NCI-H2107 treated with DMSO at 0.1 percent for 48 hours (cell line): ENCODE data around the gene RASIP1.

ENCODE experiments used
- DNase-seq: peaks from one replicate; lab custom pipeline; 2025; ENCODE audit not compliant: unreplicated experiment; lab: John Stamatoyannopoulos, UW

Gene RASIP1

DNA sequence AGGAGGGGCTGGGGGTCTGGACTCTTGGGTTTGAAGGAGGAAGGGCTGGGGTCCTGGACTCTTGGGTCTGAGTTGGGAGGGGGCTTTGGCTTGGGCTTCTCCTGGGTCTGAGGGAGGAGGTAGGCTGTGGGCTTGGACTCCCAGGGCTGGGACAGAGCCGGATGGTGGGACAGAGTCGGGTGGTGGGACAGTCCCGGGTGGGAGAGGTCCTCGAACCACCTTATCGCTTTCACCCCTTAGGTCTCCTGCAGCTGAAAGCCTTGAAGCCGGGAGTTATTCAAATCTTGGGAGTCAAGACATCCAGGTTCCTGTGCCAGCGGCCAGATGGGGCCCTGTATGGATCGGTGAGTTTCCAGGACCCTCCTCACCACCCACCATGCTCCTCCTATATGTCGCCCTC is 16.3 kb upstream of the RASIP1 start:
- DNase-seq: no peak

- DNase-seq: no peak
Observed at GRCh38 chr19:48756212-48756611, 15.8 kb upstream of the RASIP1 start.

DNA sequence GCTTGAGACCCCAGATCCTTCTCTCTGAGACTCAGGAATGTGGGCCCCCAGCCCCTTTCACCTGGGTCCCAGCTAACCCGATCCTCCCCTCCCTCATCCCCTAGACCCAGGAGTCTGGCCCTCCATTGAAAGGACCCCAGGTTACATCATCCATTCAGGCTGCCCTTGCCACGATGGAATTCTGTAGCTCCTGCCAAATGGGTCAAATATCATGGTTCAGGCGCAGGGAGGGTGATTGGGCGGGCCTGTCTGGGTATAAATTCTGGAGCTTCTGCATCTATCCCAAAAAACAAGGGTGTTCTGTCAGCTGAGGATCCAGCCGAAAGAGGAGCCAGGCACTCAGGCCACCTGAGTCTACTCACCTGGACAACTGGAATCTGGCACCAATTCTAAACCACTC is 15.4 kb upstream of the RASIP1 start:
- DNase-seq: no peak

- DNase-seq: peak; percentile 57
Observed at GRCh38 chr19:48755084-48755641, 14.8 kb upstream of the RASIP1 start, which contains the start of gene FGF21. Gene FGF21, plus strand, starts transcription at chr19:48755524. Its CDS starts 713 bp downstream, at chr19:48756237.

GRCh38 chr19:48752496-48753365 is 12.3 kb upstream of the RASIP1 start, which contains the start of gene FUT1:
Gene FUT1, minus strand, starts transcription at chr19:48752641. Its CDS starts 1,360 bp downstream, at chr19:48751281.
- peak; percentile 84 for DNase-seq

DNA sequence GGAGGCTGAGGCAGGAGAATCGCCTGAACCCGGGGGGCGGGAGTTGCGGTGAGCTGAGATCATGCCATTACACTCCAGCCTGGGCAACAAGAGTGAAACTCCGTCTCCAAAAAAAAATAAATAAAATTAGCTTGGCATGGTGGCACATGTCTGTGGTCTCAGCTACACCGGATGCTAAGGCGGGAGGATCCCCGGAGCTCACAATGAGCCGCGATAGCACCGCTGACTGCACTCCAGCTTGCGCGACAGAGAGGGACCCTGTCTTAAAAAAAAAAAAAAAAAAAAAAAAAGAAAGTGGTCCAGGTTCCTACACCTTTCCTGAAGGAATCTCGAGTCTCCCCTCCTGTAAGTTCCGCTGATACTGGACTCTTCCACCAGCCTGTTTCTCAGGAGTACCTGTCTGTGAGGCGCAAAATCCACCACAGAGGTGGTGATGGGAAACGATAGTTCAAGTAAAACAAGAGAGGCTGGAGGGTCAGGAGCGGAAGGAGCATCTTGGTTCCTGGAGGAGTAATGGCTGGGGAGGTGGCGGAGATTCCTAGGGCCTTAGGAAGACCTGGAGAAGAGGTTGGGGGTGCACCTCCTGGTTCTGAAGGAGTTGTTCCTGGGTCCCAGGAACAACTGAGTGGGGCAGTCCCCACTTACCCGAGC is 11.6 kb upstream of the RASIP1 start:
- DNase-seq: no peak

GRCh38 chr19:48750771-48751504 is 10.5 kb upstream of the RASIP1 start:
- DNase-seq: no peak

GRCh38 chr19:48750351-48750750 is 9.9 kb upstream of the RASIP1 start:
- no peak for DNase-seq

DNA sequence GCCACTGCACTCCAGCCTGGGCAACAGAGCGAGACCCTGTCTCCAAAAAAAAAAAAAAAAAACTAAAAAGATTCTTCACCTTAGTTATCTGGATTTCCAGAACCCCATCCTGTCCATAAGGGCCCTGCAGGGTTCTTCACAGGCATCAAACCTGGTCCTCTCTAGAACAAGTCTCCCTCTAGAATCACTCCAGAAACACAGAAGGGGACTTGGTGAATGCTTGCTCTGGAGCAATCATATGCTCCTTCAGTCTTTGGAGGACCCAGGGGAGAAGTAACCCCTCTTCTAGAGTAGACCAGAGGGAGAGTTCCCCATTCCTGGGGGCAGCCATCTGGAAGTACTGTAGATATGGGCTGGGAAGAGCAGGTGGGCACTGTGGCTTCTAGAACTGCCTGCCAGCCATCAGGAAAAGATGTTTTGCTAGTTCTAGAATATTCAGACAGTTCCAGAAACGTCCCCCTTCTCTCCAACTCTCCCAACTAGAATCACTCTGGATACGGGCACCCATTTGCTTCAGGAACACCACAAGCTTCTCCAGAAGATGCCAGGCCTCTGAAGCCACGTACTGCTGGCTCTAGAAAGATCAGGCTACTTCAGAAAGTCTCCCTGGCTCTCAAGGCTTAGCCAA is 9.3 kb upstream of the RASIP1 start:
- no peak for DNase-seq

GRCh38 chr19:48746738-48747575 is 6.5 kb upstream of the RASIP1 start, which contains the start of gene IZUMO1:
Gene IZUMO1, minus strand, starts transcription at chr19:48746909. Its CDS starts 1,050 bp downstream, at chr19:48745859.
- DNase-seq: no peak

- no peak for DNase-seq
Observed at GRCh38 chr19:48746110-48746509, 5.7 kb upstream of the RASIP1 start.

GRCh38 chr19:48745208-48745995 is 5.0 kb upstream of the RASIP1 start:
- DNase-seq: peak; percentile 15

DNA sequence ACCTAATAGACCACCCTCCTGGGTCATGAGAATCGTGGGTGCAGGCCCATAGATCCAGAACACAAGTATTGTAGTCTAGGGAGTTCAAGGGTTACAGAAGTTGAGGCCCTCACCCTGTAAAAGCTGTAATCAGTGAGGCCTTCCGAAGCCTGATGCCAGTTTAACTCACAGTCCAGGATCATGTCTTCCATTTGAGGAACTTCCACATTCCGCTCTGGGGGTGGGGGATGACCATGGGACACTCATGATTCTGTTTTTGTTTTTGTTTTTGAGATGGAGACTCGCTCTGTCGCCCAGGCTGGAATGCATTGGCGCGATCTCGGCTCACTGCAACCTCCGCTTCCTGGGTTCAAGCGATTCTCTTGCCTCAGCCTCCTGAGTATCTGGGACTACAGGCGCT is 1.7 kb upstream of the RASIP1 start:
- no peak for DNase-seq

DNA sequence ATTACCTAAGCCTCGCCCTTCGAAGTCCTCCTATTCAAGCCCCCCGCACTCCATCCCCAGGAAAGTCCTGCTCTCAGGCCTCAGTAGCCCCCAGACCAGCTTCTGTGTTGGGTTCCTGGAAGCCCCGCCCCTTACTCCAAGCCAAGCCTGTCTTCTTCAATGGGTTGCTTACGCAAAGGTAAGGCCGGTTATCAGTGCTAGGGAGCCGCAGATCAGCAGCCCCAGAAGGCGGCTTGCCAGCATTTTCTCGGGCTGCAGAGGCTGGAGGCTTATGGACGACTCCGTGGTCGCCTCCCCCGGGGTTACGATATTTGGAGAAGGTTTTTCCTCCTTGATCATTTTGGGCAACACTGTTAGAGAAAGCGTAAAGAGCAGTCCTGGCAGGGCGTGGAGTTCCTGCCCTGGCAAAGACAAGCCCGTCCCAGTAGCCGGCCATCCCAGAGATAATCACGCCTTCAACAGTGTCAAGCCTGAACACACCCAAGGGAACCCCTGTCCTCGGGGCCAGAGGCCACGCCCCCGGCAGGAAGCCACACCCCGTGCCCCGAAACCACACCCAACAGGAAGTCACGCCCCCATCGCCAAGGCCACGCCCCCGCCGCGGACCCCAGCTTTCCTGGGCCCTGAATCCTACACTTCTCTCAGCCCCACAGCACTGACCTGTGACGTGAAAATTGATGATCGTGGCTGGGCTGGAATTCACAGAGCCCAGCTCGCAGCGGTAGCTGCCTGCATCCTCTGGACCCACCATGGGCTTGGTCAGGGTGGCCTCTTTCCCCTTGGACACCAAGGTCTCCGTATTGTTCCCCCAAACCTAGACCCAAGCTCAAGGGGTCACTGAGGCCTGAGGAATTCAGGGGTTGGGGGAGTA is 954 bp upstream of the RASIP1 start:
- no peak for DNase-seq

DNA sequence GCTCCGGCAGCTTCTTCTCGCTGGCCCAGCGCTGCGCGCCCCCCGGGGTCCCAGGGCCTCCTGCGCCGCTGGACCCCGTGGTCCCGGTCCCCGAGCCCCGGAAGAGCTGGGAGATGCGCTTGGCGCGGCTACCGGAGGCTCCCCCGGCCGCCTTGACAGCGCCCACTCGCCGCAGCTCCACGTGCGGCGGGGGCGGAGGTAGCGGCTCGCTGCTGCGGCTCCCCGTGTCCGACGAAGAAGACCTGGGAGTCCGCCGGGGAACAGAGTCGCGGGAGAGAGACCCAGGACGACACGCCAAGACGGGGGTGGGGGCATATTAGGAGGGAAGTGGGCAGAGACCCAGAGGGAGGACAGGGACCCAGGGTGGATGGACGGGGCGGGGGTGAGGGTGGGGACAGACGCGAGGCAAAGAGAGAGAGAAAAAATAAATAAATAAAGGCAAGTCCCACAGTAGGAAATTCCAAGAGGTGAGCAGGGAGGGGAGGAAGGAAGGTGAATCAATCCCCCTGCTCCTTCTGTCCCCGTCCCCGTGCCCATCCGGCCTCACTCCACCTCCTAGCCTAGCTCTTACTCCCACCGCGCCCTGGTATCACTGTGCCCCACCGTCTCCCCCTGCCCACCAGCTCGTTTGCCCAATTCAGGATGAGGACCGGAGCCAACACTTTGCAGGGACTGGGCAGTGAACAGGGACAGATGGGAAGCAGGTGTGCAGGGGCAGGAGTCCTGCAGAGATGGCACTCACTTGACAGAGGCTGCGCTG is 826 bp downstream of the RASIP1 start:
- DNase-seq: peak; percentile 27

DNA sequence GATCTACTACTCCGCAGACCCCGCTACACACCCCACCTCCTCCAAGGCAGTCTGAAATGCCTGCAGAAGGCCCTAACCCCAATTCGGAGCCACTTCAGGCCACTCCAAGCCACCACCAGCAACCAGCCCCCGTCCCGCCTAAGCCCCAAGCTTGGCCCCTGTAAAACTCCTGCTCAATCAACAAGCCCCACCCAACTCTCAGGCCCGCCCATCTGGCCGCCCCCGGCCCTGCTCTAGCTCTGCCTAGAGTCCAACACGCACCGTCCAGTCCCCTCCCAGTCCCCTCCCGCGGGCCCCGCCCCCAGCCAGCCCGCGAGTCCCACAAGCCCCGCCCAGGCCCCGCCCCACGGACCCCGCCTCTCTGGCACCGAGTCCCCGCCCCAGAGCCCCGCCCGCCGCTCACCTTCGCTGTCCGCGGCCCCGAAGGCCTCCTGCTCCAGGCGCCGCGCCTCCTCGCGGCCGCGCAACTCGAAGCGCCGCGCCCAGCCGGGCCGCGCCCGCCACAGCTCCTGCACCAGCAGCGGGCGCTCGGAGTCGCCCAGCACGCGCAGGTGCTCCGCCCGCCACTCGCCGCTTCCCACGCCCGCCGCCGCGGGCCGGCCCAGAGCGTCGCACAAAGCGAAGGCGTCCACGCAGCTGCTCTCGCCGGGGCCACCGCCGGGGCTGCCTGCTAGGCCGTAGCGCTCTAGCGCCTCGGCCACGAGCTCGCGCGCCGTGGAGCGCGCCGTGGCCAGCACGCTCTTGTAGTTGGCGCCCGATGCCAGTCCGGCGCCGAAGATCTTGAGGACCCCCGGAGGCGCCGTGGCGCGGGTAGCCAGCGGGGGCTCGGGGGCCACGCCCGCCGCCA is 1.6 kb downstream of the RASIP1 start:
- peak; percentile 65 for DNase-seq
